CD4-positive, alpha-beta T cell treated with Interleukin-17A for 4 hours (primary cell): ENCODE measurements around the gene EEA1.

Experiments used
- DNase-seq: peaks from one replicate; pipeline ENCODE4 v3.0.0-alpha.2; 2020; ENCODE audit warnings: mixed read lengths

The EEA1 gene

DNA sequence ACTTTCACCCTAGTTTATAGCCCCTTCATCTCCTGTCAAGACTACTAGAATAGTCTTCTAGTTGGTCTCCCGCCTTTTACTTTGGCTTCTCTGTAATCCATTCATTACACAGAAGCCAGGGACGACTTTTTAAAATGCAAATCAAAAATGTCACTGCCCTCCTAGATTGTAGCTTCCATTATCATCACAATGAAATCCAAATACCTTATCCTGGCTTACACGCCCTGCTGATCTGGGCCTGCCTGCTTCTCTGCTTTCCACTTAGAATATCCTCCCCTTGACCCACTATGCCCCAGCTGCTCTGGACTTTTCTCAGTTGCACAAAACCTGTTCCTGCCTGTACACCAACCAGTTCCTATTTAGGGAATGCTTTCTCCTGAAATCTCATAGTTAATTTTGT lies 4.5 kb upstream of the EEA1 start:
- no peak for DNase-seq

DNA sequence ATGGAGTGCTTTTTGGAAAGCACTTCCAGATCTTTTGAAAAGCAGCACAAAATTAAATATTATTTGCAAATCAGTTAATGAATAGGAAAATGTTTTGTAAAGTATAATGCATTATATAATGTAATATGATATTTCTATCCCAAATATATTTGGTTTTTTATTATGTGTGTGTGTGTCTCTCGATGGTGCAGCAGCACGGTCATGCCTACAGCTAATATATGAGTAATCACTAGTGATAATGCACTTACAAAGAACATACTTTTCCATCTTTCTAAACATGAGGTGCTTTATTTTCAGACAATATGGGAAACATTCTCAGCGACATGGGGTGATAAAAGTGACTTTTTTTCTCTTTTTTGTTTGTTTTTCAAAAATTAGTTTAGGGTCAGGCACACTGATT lies 1.3 kb upstream of the EEA1 start:
- DNase-seq = no peak

DNA sequence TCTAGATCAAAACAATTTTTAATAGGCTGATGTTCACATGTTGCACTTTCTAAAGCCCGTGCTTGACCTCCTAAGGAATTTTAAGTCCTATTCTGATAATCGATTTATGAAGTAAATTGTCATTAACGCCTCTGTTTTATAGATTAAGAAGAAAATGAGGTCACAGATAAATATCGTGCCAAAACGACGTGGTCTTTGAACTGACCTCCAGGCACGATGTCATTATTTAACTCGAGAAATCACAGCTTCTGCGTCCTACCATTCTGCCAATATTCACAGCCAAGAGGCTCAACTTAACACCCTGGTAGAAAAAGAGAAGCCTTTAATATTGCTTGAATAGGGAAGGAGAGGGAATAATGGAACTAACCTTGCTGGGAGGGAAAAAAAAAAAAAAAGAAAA lies 888 bp upstream of the EEA1 start:
- no peak for DNase-seq

DNA sequence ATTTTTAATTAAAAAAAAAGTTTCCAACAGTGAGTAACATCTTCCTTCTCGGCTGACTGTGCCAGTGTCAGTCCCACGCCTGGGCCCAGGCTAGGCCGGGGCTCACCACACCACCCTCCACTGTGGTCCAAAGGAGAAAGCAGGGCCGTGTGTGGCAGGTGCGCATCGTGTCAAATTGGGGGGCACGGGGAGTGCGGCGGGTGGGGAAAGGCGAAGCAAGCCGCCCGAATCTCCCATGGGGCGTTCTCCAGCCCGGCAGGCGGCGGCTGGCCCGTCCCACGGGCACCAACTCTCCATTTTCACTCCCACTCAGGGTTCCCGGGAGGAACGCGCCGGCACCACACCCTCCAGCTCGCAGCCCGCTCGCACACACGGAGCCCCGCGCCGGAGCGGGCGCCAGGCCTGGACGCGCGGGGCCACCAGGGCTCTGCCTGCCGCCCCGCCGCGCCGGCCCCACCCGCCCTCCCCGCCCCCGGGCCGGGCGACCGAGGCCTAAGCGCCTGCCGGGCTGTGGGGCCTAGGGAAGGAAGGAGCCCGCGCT lies 604 bp downstream of the EEA1 start:
- DNase-seq = peak; percentile 44

DNA sequence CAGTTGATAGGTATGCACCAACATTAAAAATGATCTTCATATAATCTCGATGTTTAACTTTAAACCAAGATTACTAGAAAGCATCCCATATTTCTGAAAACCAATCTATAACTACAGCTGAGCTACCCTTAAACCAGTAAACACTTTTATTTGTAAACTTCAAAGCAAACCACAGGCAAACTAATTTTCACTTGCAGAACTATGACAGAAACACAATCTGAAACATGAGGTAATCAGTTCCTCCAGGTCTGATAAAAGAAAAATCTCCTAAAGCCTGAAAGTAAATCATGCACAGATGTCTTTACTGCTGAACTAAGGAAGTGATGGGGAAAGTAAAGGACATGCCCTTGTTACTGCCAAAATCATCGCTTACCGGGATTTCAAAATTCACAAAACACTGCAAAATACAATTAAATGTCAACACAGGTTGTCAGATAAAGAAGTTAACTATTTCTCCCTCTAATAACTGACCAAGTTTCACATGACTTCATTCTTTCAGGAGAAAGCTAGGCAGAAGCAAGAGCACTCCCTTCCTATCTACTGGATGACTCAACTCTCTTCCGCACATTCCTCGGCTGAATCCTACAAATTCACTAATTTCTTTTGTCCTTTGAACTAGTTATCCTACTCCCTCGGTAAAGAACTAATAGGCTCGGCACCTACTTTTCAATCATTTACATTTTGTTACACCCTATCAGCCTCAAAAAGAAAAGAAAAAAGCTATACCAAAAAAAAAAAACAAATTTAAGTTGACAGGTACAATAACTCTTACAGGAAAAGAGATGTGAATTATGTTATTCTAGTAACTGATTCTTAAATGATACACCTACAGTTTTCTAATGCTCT lies 1.4 kb downstream of the EEA1 start:
- no peak for DNase-seq

DNA sequence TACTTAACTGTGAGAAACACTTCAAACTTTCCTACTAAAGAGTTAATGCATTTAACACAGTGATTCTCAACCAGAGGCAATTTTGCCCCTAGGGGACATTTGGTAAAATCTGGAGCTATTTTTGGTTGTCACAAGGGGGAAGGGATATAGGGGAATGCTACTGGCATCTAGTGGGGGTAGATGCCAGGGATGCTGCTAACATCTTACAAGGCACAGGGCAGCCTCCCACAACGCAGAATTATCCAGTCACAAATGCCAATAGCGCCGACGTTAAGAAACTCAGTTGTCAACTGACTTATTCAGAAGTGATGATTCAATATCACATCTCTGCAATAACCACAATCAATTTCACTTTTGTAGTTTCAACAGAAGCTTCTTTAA lies 2.0 kb downstream of the EEA1 start:
- peak; percentile 48 for DNase-seq

DNA sequence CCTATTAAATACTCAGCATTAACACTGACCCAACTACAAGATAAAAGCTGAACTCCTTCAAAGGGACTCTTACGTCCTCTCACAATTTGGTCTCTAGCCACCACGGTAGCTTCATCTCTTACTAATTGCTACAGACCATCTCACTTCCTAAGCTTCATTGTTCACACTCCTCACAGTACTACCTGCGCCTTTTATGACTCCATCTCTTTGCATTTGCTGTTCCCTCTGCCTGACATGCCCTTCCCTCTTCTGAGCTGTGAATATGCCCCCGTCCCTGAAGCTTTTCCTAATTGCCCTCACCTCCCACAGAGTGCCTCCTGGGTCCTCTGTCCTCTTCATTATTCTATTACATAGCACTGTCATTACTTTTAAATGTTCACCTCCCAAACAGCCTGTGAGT lies 2.5 kb downstream of the EEA1 start:
- no peak for DNase-seq

DNA sequence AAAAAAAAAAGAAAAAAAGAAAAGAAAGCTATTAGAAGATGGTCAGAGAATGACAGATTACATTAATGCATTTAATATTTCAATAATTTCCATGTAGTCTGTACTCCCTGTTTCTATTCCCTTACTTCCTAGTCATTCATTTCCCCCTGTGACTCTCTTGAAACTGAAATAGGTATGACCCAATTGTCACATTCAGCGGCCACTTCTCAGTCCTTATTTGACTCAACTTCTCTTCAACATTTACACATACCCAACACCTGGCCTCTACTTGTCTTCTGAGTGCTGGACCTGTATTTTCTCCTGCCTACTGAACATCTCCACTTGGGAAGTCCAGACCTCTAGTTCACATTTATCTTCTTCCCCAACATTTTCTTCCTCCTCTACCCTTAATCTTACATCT lies 7.2 kb downstream of the EEA1 start:
- DNase-seq = no peak

DNA sequence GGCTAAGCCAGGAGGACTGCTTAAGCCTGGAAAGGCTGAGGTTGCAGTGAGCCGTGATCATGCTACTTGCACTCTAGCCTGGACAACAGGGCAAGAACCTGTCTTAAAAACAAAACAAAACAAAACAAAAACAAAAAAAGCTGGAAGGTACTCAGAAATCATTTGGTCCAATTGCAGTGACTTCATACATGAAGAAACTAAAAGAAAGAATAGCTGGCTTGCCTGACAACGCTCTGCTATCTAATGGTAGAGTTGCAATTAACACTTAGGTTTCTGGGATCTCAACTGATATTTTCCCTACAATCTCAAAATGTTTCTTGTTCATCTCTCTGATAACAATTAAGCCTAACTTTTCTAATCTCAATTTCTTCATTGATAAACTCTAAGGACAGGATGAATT lies 13.7 kb downstream of the EEA1 start:
- no peak for DNase-seq

DNA sequence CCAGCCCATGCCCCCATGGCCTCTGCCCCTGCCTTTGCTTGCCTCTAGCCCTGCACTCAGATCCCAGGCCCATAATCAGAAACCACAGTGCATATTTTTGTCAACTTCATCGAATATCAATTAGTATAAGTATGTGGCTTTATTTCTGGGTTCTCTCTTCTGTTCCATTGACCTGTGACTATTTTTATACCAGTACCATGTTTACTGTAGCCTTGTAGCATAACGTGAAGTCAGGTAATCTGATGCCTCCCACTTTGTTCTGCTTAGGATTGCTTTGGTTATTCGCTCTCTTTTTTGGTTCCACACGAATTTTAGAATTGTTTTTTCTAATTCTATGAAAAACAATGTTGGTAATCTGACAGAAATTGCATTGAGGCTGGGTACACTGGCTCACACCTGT lies 14.9 kb downstream of the EEA1 start:
- no peak for DNase-seq

DNA sequence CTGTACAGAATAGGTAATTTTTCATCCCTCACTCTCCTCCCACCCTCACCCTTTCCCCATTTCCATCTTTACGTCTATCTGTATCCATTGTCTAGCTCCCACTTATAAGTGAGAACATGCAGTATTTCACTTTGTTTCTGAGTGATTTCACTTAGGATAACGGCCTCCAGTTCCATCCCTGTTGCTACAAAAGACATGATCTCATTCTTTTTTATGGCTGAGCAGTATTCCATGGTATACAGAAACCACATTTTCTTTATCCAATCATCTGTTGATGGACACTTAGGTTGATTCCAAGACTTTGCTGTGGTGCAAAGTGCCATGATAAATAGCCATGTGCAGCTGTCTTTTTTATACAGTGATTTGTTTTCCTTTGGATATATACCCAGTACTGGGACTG lies 16.4 kb downstream of the EEA1 start:
- no peak for DNase-seq

DNA sequence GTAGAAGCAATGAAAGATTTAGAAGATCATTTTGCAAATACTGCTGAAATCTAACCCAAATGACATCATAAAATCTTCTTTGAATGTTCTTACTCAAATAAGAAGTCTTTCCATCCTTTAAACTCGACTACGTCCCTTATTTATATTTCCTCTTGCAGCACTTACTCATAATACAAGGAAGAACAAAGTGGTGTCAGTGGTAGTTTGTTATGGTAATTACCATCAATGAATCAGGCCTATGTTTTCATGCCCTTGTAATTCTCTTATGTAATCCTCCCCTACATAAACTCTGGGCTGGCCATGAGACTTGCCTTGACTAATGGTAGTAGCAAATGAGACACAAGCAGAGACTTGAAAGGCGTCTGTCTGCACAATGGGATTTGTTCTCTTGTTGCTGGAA lies 17.0 kb downstream of the EEA1 start:
- DNase-seq = peak; percentile 17

DNA sequence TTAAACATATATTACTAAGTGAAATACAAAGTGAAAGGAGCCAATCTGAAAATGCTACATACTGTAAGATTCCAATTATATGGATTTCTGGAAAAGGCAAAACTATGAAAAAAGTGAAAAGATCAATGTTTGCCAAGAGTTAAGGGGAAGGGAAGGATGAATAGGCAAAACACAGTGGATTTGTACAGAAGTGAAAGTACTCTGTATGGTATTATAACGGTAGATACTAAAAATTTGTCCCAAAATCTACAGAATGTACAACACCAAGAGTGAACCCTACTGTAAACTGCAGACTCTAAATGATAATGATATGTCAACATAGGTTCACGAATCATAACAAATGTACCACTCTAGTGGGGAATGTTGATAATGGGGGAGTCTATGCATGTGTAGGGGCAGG lies 17.8 kb downstream of the EEA1 start:
- no peak for DNase-seq

DNA sequence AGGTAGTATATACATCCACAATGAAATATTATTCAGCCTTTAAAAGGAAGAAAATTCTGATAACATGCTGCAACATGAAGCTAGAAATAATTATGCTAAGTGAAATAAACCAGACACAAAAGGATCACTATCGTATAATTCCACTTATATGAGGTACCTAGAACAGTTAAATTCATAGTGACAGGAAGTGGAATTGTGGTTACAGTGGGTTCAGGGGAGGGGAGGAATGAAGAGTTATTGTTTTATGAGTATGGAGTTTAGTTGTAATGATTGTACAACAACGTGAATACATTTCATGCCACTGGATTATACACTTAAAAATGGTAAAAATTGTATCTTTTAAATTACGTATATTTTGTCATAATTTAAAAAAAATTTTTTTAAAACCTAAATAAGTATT lies 21.0 kb downstream of the EEA1 start:
- peak; percentile 20 for DNase-seq

DNA sequence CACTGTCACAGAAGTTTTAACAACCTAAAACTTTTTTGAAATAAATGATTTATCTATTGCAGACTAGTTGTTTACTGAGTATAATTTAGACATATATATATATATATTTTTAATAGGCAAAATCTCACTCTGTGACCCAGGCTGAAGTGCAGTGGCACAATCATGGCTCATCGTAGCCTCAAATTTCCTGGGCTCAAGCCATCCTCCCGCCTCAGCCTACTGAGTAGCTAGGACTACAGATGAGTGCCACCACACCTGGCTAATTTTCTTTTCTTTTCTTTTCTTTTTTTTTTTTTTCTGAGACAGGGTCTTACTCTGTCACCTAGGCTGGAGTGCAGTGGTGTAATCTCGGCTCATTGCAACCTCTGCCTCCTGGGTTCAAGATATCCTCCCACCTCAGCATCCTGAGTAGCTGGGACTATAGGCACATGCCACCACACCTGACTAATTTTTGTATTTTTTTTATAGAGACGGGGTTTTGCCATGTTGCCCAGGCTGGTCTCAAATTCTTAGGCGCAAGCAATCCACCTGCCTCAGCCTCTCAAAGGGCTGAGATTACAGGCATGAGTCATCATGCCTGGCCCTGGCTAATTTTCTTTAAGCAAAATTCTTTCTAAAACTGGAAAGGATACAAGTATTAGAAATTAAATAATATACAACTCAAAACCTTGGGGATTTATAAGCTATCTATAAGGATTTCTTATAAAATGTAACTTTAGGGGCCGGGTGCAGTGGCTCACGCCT lies 23.1 kb downstream of the EEA1 start:
- DNase-seq = peak; percentile 10

DNA sequence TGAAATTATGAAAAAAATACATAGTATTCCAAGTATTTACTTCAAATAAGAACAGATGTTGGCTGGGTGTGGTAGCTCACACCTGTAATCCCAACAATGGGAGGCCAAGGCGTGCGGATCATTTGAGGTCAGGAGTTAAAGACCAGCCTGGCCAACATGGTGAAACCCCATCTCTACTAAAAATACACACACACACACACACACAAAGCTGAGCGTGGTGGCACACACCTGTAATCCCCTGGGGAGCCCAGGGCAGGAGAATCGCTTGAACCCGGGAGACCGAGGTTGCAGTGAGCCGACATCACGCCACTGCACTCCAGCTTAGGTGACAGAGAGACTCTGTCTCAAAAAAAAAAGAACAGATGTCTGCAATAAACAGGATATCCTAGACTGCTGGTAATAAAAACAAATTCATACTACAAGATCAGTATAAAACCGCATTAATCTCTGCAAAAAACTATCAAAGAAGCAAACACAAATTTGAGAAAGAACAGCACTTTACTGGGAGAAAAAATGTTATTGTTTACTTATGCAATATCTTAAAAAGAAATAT lies 23.8 kb downstream of the EEA1 start:
- DNase-seq = peak; percentile 43

DNA sequence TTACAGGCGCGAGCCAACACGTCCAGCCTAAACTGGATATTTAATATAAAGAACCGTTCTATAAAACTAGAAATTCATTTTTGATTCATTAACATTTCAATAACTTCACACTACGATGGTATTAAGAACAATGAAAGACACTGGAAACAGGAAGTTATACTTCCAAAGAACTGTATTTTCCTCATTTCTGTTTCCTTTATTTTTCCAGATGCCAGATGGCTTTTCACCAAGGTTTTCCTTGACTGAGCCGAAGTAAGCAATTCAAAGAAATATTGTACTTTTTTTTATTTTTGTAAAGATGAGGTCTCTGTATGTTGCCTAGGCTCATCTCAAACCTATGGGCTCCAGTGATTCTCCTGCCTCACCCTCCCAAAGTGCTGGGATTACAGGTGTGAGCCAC lies 28.2 kb downstream of the EEA1 start:
- no peak for DNase-seq

DNA sequence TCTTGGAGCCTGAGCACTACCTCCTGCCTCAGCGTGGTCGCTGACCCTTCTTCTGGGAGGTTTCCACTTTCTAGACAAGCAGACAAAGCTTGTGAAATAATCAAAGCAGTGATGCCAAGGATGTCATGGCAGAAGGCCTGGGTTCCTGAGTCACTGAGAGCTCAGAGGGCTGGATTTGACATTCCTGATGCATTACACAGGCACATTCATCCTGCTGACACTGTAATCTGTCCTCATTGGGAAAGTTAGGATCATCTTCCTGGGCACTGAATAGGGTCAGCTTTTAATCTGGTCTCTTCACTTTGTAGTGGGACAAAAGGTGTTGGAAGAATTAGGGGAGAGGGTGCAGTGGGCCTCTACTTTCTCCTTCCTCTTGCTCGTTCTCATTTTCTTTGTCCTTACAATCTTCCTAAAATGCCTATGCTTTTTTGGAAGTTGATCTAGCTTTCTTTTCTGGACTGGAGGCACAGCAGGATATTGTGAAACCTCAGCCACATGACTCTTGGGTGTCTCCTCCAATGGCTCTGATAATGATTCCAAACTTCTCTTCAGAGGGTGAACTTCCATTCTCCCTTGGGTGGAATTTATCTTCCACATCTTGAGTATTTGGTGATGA lies 29.6 kb downstream of the EEA1 start:
- no peak for DNase-seq

DNA sequence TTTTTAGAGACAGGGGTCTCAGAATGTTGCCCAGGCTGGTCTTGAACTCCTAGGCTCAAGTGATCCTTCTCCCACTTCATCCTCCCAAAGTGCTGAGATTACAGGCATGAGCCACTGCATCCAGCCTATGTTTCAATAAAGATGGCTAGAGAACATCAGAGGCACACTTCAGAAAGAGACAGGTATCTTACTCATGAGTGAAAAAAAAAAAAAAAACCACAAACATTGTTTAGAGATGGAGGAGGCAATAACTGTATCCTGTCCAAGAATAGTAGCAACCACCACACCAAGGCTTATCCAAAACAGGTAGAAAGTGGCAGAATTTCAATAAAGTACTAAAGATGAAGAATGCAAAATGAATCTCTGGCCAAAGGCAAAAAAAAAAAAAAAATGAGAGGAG lies 30.3 kb downstream of the EEA1 start:
- no peak for DNase-seq

DNA sequence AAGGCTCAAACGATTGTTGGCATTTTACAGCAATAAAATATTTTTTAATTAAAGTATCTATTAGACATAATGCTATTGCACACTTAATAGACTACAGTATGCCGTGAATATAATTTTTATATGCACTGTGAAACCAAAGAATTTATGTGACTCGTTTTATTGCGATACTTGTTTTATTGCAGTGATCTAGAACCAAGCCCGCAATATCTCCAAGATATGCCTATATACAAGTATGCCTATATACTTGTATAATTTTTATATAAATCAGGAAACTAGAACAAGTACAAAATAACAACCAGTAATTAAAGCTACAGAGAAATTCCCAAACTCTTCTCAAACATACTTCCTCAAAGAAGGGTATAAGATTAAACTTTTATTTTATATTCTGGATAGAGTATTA lies 31.3 kb downstream of the EEA1 start:
- no peak for DNase-seq

DNA sequence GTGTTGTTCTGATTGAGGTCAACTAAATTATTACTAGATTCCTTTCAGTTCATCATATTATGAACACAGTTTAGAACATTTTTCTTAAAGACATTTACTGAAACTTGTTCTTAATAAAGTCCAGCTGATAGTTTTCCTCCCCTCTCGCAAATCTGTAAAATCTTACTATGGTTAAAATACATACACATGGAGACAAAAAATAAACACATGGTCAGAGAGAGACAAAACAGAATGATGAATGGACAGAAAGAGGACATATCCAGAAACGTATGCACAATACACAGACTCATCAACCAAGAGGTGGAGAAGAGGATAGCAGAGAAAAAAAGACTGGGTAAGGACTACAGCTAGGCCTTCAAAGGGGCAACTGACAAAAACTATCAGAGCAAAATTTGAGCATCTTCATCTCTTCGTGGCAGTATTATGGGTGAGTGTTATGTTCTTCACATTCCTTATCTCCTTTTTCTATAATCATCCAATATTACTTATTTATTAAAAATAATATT lies 38.4 kb downstream of the EEA1 start:
- no peak for DNase-seq

DNA sequence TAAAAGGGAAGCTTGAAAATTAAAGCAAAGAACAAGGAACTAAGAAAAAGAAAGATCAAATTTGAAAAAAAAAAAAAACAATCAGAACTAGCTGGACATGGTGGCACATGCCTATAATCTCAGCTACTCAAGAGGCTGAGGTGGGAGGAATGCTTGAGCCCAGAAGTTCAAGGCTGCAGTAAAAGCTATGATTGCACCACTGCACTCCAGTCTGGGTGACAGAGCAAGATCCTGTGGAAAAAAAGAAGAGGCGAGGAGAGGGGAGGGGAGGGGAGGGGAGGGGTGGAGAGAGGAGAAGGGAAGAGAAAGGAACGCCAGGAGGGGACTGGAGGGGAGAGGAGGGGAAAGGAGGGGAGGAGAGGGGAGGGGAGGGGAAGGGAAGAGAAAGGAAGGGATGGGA lies 43.0 kb downstream of the EEA1 start:
- DNase-seq = no peak

DNA sequence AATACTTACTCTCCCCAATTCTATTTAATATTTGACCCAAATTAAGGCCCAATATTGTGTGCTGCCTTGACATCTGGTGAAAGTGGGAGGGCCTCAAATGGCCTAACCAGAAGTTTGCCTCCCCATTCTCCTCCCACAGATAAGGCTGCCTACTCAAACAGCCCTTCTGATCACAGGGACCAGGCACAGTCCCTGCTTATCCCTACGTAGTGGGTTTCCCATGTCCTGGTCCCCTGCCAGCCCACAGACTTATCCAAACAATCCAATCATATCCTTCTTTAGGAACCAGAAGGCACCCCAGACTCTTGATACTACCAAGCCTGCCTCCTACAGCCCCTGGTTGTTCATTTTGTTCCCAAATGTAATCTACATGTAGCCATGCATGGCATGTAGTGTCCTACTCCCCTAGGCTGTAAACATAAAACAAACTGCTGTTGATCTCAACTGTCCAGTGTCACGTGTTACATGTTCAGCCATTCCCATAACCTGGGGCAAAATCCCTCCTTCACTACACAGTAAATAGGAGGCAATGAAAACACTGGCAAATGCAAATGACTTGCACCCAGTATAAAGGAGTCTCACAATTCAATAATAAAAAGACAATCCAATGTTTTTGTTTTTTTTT lies 49.3 kb downstream of the EEA1 start:
- DNase-seq = no peak
